GM10248 (cell line): ENCODE results near the gene AMBRA1.
A peak's percentile ranks its signal among the peaks of the same experiment; 100 is the strongest.

Experiments
- CTCF ChIA-PET: fragments of 300-600 bp; sonication (Branson Sonifier 250); formaldehyde crosslinking; extraction: SDS; loops from one replicate; lab custom pipeline; 2021; ENCODE audit warnings: antibody characterized with exemption; lab: Yijun Ruan, JAX
- POLR2A ChIA-PET: fragments of 350-650 bp; sonication (Branson Sonifier 250); formaldehyde crosslinking; extraction: SDS; loops from one replicate; lab custom pipeline; 2020; ENCODE audit warnings: antibody characterized with exemption; lab: Yijun Ruan, JAX
- DNase-seq: peaks from one replicate; pipeline ENCODE4 v3.0.0; 2012; ENCODE audit errors: extremely low spot score
- CTCF ChIP-seq: IDR thresholded peaks from 2 replicates; pipeline ENCODE4 v1.5.1; 2012; ENCODE audit warnings: mild to moderate bottlenecking, low read depth; ENCODE audit errors: extremely low read depth, missing control alignments, control extremely low read depth

AMBRA1 gene

GRCh38 chr11:46390331-46391171 lies 203.3 kb downstream of the AMBRA1 start:
- ChIA-PET CTCF (interaction anchor here (0.6 to 7.4 kb wide), 17 partner anchors 9 to 237 kb away, joined by 3 to 83 read pairs (median 13); partner anchors contain the start of gene MDK), POLR2A (interaction anchor here (0.7 kb wide), 1 partner anchor 22 kb away, joined by 3 read pairs; no protein-coding TSS in a partner anchor)
- no peak for DNase-seq
- TF ChIP-seq CTCF, result no peak

- CTCF ChIA-PET, result interaction anchor here (0.6 to 7.4 kb wide), 34 partner anchors 8 to 372 kb away, joined by 3 to 83 read pairs (median 5); partner anchors contain the start of gene MDK
- DNase-seq, result peak; percentile 87
- POLR2A ChIA-PET, result interaction anchor here (0.6 to 0.7 kb wide), 2 partner anchors 21 to 161 kb away, joined by 3 to 5 read pairs; no protein-coding TSS in a partner anchor
- peak; percentile 93 for TF ChIP-seq CTCF
Observed at GRCh38 chr11:46389450-46390330, 204.1 kb downstream of the AMBRA1 start.

- TF ChIP-seq CTCF, result no peak
- no peak for DNase-seq
- ChIA-PET CTCF (interaction anchor here (0.8 to 7.4 kb wide), 46 partner anchors 8 to 373 kb away, joined by 3 to 83 read pairs (median 5); partner anchors contain the start of gene MDK), POLR2A (interaction anchor here (0.6 kb wide), 1 partner anchor 162 kb away, joined by 5 read pairs; no protein-coding TSS in a partner anchor)
Observed at GRCh38 chr11:46388619-46389449, 205.0 kb downstream of the AMBRA1 start.

GRCh38 chr11:46387919-46388618 lies 205.8 kb downstream of the AMBRA1 start:
- DNase-seq, result no peak
- TF ChIP-seq CTCF, result no peak
- POLR2A ChIA-PET, result no interaction called here

GRCh38 chr11:46387456-46387855 lies 206.4 kb downstream of the AMBRA1 start:
- ChIA-PET CTCF (interaction anchor here (0.6 to 7.4 kb wide), 23 partner anchors 11 to 300 kb away, joined by 3 to 83 read pairs (median 6); no protein-coding TSS in a partner anchor), POLR2A (interaction anchor here (0.6 kb wide), 1 partner anchor 44 kb away, joined by 3 read pairs; no protein-coding TSS in a partner anchor)
- no peak for TF ChIP-seq CTCF
- no peak for DNase-seq

More at GRCh38 chr11:46387919-46388618, 205.8 kb downstream of the AMBRA1 start:
- CTCF ChIA-PET, result interaction anchor here (0.6 to 7.4 kb wide), 42 partner anchors 8 to 300 kb away, joined by 3 to 83 read pairs (median 5); no protein-coding TSS in a partner anchor
